Omental fat pad (tissue), 4 donors: ENCODE results near the gene NUDT21. TPM values are rescaled to one million over a fixed set of nuclear protein-coding genes. Genes with fewer than 3 reads are reported as not detected.

Experiments used
- ATAC-seq: fragments of 150-250 bp; one replicate; pipeline ENCODE4 v1.9.1; 2016; ENCODE audit warnings: mild to moderate bottlenecking, moderate library complexity; ENCODE audit not compliant: low FRiP score
- DNase-seq: peaks from one replicate; pipeline ENCODE4 v3.0.0-alpha.2; 2019; ENCODE audit warnings: low spot score
- CTCF ChIP-seq, 3 donors: fragments of 450-650 bp; IDR thresholded peaks; one replicate each; pipeline ENCODE4 v1.5.1; 2016 to 2017; ENCODE audit warnings: antibody characterized with exemption in 3 of 3, mild to moderate bottlenecking in 3 of 3, moderate library complexity in 2 of 3
- total RNA-seq, 4 donors: library from RNA; depleted of rRNA; stranded (reverse); fragments of >200 nt; gene quantifications; one replicate each; pipeline ENCODE4 v1.1.0, GENCODE V29; 2016

NUDT21 gene
- total RNA-seq, 4 donors from 2014 or later, result 41.6 to 53.4 (median 46.0) TPM

GRCh38 chr16:56420613-56421012 is 30.5 kb downstream of the NUDT21 start:
- DNase-seq, result no peak
- TF ChIP-seq CTCF (IDR thresholded peaks at IDR 0.05), result no peak
- ATAC-seq, result no peak

DNA sequence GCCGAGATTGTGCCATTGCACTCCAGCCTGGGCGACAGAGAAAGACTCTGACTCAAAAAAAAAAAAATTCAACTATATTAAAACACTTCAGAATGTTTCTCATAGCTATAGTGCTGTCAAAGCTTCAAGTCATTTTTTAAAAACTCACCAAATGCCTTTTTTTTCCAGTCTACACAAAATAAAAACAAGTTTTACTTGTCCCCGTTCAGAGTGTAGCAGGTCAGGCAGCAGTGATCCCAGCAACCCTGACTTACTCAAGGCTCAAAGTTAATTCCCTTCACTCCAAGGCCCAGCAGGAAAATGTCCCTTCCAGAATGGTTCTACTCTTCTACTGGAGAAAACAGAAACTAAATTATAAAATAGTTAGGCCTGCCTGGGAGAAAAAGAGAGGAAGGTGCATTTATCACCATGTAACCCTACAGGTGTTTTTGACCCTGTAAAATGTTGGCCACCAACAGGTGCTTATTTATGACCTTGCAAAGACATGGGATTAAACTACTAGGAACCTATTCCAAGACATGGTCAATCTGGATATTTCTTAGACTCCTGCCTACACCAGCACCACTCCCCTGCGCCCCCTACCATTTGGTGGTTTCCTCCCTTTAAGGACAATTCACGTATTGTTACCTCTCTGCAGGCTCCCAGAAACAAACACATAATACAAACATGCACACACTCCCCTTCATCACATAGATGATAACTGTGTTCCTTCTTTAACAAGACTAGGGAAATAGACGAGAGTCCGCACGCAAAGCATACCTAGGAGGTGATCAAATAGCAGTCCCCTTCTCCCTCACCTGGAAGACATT is 31.2 kb downstream of the NUDT21 start:
- DNase-seq, result no peak

DNA sequence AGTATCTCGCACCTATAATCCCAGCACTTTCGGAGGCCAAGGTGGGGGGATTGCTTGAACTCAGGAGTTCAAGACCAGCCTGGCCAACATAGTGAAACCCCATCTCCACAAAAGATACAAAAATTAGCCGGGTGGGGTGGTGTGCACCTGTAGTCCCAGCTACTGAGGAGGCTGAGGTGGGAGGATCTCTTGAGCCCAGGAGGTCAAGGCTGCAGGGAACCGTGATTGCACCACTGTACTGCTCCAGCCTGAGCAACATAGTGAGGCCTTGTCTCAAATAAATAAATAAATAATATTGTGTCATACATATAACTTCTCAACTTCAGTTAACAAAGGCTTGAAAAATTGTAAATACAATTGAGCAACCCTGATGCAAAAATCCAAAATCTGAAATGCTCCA is 34.0 kb downstream of the NUDT21 start:
- no peak for TF ChIP-seq CTCF (IDR thresholded peaks at IDR 0.05)
- ATAC-seq (no peak), DNase-seq (no peak)

More for the DNA sequence above, 31.2 kb downstream of the NUDT21 start:
- no peak for ATAC-seq
- no peak for TF ChIP-seq CTCF (IDR thresholded peaks at IDR 0.05)

GRCh38 chr16:56415875-56416274 is 35.3 kb downstream of the NUDT21 start:
- DNase-seq, result no peak
- no peak for ATAC-seq
- TF ChIP-seq CTCF (IDR thresholded peaks at IDR 0.05), result no peak

- ATAC-seq (no peak), DNase-seq (no peak)
- TF ChIP-seq CTCF (IDR thresholded peaks at IDR 0.05), result no peak
Measured at GRCh38 chr16:56414366-56414765, 36.8 kb downstream of the NUDT21 start.

GRCh38 chr16:56413381-56413780 is 37.8 kb downstream of the NUDT21 start:
- no peak for ATAC-seq
- TF ChIP-seq CTCF (IDR thresholded peaks at IDR 0.05), result no peak
- DNase-seq, result no peak

DNA sequence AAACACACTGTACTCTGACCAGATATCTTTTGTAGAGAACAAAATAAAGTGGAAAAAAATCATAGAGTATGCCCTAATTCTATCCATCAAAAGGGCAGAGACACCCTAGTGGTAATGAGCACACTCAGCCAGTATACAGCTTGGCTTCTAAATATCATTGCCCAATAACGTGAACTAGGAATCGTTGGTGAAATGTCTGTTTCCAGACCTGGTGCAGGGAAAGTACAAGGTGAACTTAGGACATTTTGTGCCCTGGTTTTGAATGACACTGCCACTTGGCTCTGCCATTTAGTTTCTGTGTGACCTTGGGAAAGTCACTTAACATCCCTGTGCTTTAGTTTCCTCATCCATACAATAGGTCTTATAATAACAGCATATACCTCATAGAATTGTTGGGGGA is 39.5 kb downstream of the NUDT21 start:
- ATAC-seq (no peak), DNase-seq (no peak)
- no peak for TF ChIP-seq CTCF (IDR thresholded peaks at IDR 0.05)
